Measurements from ENCODE around the gene CRIM1. TPM values are rescaled to one million over a fixed set of nuclear protein-coding genes. Genes with fewer than 3 reads are reported as not detected.

CRIM1 gene
- total and polyA plus RNA-seq, 2 of the 8 experiments (the other 6 are each of a cell fraction or from before 2014, with no cell fraction given): 9.4 to 28.4 TPM

DNA sequence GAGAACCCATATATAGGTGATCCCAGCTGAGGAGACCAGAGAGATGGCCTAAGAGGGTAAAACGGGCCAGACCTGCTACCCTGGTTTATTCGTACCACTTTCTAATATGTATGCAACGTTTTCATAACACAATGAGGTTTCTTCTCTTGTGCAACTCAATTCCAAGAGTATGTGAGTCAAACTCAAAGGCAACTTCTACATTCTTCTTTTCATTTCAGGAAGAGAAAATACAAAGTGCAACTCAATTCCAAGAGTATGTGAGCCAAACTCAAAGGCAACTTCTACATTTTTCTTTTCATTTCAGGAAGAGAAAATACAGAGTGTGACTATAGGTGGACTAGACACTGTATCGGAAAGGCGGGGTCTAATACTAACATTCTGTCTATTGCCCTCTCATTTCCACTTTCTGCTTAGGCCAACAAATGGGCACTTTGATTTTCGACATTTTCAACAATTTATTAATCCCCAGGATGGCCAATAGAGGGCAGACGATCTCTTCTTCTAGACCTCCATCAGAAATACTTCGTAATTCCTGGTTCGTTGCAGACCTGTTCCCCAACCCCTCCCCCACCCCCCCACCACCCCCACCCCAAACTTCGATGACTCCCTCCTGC is 3.7 kb upstream of the CRIM1 start:
- Histone ChIP-seq H3K27me3 (replicated peaks in 1 of 4; ENCODE audit: control insufficient read depth in 3 of 4, extremely low read depth in 1 of 4, insufficient read depth in 3 of 4, low read length in 3 of 4) (peaks cover 0 to 6% (median 0%) of the 10 kb centered on the region in 4 experiments; a peak in 2 of 7 replicates), H4K5ac (ENCODE audit: insufficient read length, low read depth, low read length) (no peak overlapping the region), H2BK20ac (ENCODE audit: low read length) (no peak overlapping the region; the same call in 1 of the 2 replicates), H3K9me3 (ENCODE audit: insufficient read depth in 2 of 2, low read depth in 1 of 2, low read length in 1 of 2) (no peaks in the 10 kb centered on the region), H2BK15ac (ENCODE audit: low read length) (no peak overlapping the region), H2BK120ac (replicated peaks; ENCODE audit: low read depth, low read length) (no peak overlapping the region), H3K14ac (ENCODE audit: insufficient read length) (no peak overlapping the region), H3K27ac (ENCODE audit: low read depth, low read length) (no peak overlapping the region), H3K23ac (ENCODE audit: insufficient read length) (no peak overlapping the region), H3K36me3 (ENCODE audit: control insufficient read depth in 2 of 4, insufficient read depth in 4 of 4, low read length in 3 of 4) (no peaks in the 10 kb centered on the region), H4K91ac (replicated peaks; ENCODE audit: insufficient read length, low read length) (no peak overlapping the region), H2BK5ac (ENCODE audit: low read depth, low read length) (no peak overlapping the region), H3K4me3 (ENCODE audit: extremely low read depth in 1 of 4, insufficient read depth in 2 of 4, low read depth in 3 of 4, low read length in 4 of 4) (no peak overlapping the region), H3K18ac (ENCODE audit: extremely low read depth, low read length) (no peak overlapping the region), H3K4ac (replicated peaks; ENCODE audit: insufficient read length, low read depth, low read length) (no peak overlapping the region), H3K4me2 (ENCODE audit: insufficient read depth in 1 of 2, low read depth in 2 of 2, low read length in 2 of 2) (no peak overlapping the region), H3K56ac (replicated peaks; ENCODE audit: insufficient read length, low read depth, low read length) (no peak overlapping the region), H2AK5ac (ENCODE audit: low read depth, low read length) (no peak overlapping the region), H2AFZ (ENCODE audit: low read length) (no peak overlapping the region), H3K79me1 (ENCODE audit: low read depth, low read length) (no peaks in the 10 kb centered on the region), H4K20me1 (replicated peaks in 1 of 2; ENCODE audit: control insufficient read depth in 1 of 2, insufficient read depth in 2 of 2, low read length in 2 of 2) (peaks cover 0 to 2% of the 10 kb centered on the region in 2 experiments), H4K8ac (ENCODE audit: extremely low read depth, insufficient read depth, low read length) (no peak overlapping the region), H3K9ac (replicated peaks in 1 of 4; ENCODE audit: extremely low read depth in 1 of 4, low read depth in 3 of 4, low read length in 3 of 4) (no peak overlapping the region), H3K23me2 (ENCODE audit: low read depth, low read length) (peaks cover 1% of the 10 kb centered on the region; the same call in 1 of the 2 replicates), H2BK12ac (ENCODE audit: low read depth, low read length) (no peak overlapping the region), H3K79me2 (ENCODE audit: control insufficient read depth in 1 of 2, insufficient read depth in 2 of 2, low read length in 2 of 2) (peaks cover 2 to 16% of the 10 kb centered on the region in 2 experiments; a peak in 2 of 4 replicates), H3K4me1 (replicated peaks in 1 of 4; ENCODE audit: control insufficient read depth in 3 of 4, insufficient read depth in 4 of 4, low read length in 3 of 4) (peaks cover 0 to 14% (median 7%) of the 10 kb centered on the region in 4 experiments; a peak in 4 of 7 replicates)
- ChIA-PET CTCF (ENCODE audit: partially characterized antibody) (interaction anchor here (0.7 to 7.8 kb wide), 37 partner anchors 9 to 569 kb away, joined by 3 to 99 read pairs (median 5); no protein-coding TSS in a partner anchor), POLR2A (ENCODE audit: partially characterized antibody) (interaction anchor here (1.2 to 1.8 kb wide), 2 partner anchors 11 to 24 kb away, joined by 3 to 6 read pairs; no protein-coding TSS in a partner anchor)
- TF ChIP-seq JUND (IDR thresholded peaks at IDR 0.05; ENCODE audit: low read length): no peak
- no peak for TF ChIP-seq TAF1 (IDR thresholded peaks at IDR 0.05; ENCODE audit: low read depth, low read length)
- peak; percentile 75 to 77 for TF ChIP-seq RAD21 (IDR thresholded peaks at IDR 0.05 in 1 of 2, conservative IDR thresholded peaks at IDR 0.05 in 1 of 2; ENCODE audit: low read depth in 2 of 2, low read length in 2 of 2)
- TF ChIP-seq, protein P1, sequence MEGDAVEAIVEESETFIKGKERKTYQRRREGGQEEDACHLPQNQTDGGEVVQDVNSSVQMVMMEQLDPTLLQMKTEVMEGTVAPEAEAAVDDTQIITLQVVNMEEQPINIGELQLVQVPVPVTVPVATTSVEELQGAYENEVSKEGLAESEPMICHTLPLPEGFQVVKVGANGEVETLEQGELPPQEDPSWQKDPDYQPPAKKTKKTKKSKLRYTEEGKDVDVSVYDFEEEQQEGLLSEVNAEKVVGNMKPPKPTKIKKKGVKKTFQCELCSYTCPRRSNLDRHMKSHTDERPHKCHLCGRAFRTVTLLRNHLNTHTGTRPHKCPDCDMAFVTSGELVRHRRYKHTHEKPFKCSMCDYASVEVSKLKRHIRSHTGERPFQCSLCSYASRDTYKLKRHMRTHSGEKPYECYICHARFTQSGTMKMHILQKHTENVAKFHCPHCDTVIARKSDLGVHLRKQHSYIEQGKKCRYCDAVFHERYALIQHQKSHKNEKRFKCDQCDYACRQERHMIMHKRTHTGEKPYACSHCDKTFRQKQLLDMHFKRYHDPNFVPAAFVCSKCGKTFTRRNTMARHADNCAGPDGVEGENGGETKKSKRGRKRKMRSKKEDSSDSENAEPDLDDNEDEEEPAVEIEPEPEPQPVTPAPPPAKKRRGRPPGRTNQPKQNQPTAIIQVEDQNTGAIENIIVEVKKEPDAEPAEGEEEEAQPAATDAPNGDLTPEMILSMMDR (IDR thresholded peaks at IDR 0.05; ENCODE audit: control extremely low read depth in 1 of 3, insufficient read depth in 1 of 3, low read depth in 1 of 3, low read length in 3 of 3): peak in 2 of 3 experiments; percentile 53 to 59; a peak in 3 of 4 replicates
- FAIRE-seq: peak; percentile 84
- DNase-seq (ENCODE audit: low read depth in 1 of 2, low spot score in 2 of 2): no peak
- 36% methylated on average over 8 of the region's 10 CpGs; no CpG with 5 or more reads in 1 of the 2 experiments for WGBS, 2 experiments (ENCODE audit: extremely low coverage in 1 of 2, insufficient coverage in 1 of 2, insufficient read length in 1 of 2, insufficient replicate concordance in 2 of 2, low coverage in 1 of 2, low lambda C conversion rate in 2 of 2, missing lambda C conversion rate in 1 of 2)
